OCI-LY1 (cell line): ENCODE measurements around the gene ATG9A.

Experiments
- H2AFZ ChIP-seq: fragments of 200-600 bp; sonication (generic), shearing (Covaris generic); 2 replicates; pipeline ENCODE4 v1.6.0; 2014; ENCODE audit warnings: antibody characterized with exemption, mild to moderate bottlenecking, low read length
- H3F3A ChIP-seq: fragments of 200-600 bp; sonication (generic), shearing (Covaris generic); 2 replicates; pipeline ENCODE4 v1.6.0; 2014; ENCODE audit warnings: mild to moderate bottlenecking, antibody characterized with exemption, low read length, moderate library complexity; ENCODE audit not compliant: insufficient read depth
- H3K27ac ChIP-seq: fragments of 200-600 bp; sonication (generic); 2 replicates; pipeline ENCODE4 v1.5.1; 2014; ENCODE audit warnings: low read length, mixed run types, mild to moderate bottlenecking, low read depth; ENCODE audit not compliant: poor library complexity, severe bottlenecking
- H3K27me3 ChIP-seq: fragments of 200-600 bp; sonication (generic); 2 replicates; pipeline ENCODE4 v1.6.0; 2014; ENCODE audit warnings: antibody characterized with exemption, mild to moderate bottlenecking, low read length, moderate library complexity; ENCODE audit not compliant: insufficient read depth
- H3K36me3 ChIP-seq: fragments of 200-600 bp; sonication (generic); 2 replicates; pipeline ENCODE4 v1.6.1; 2014; ENCODE audit warnings: mild to moderate bottlenecking, antibody characterized with exemption, low read length, moderate library complexity, mixed read lengths; ENCODE audit not compliant: insufficient read depth
- H3K4me1 ChIP-seq: fragments of 200-600 bp; sonication (generic); 2 replicates; pipeline ENCODE4 v1.5.1; 2014; ENCODE audit warnings: mild to moderate bottlenecking, low read length, moderate library complexity; ENCODE audit not compliant: insufficient read depth, severe bottlenecking
- H3K4me2 ChIP-seq: fragments of 200-600 bp; sonication (generic), shearing (Covaris generic); 2 replicates; pipeline ENCODE4 v1.6.1; 2014; ENCODE audit warnings: low read length
- H3K4me3 ChIP-seq: fragments of 200-600 bp; sonication (generic); 2 replicates; pipeline ENCODE4 v1.5.1; 2014; ENCODE audit warnings: low read length, low read depth, mild to moderate bottlenecking, mixed read lengths; ENCODE audit not compliant: poor library complexity, severe bottlenecking
- H3K79me2 ChIP-seq: fragments of 200-600 bp; shearing (Covaris generic); 2 replicates; pipeline ENCODE4 v1.6.1; 2016; ENCODE audit warnings: mixed run types, low read length, mixed read lengths; ENCODE audit not compliant: insufficient read depth
- H3K9ac ChIP-seq: fragments of 200-600 bp; sonication (generic), shearing (Covaris generic); 2 replicates; pipeline ENCODE4 v1.6.1; 2014; ENCODE audit warnings: mild to moderate bottlenecking, low read length, mixed read lengths
- H3K9me2 ChIP-seq: fragments of 200-600 bp; sonication (generic), shearing (Covaris generic); 2 replicates; pipeline ENCODE4 v1.6.1; 2014; ENCODE audit warnings: low read depth, mild to moderate bottlenecking, low read length, mixed read lengths
- H3K9me3 ChIP-seq: fragments of 200-600 bp; shearing (Covaris generic); 2 replicates; pipeline ENCODE4 v1.6.1; 2014; ENCODE audit warnings: low read length, mixed read lengths
- H4K20me1 ChIP-seq: fragments of 200-600 bp; sonication (generic), shearing (Covaris generic); 2 replicates; pipeline ENCODE4 v1.6.0; 2016; ENCODE audit warnings: mild to moderate bottlenecking, low read length; ENCODE audit not compliant: insufficient read depth
- EZH2 ChIP-seq: fragments of 200-600 bp; sonication (generic), shearing (Covaris generic); IDR thresholded peaks from 2 replicates; pipeline ENCODE4 v1.8.0; 2017; ENCODE audit warnings: borderline replicate concordance, mixed run types, mild to moderate bottlenecking, antibody characterized with exemption, low read length, moderate library complexity, mixed read lengths
- TF ChIP-seq, protein P1 (sequence below): fragments of 200-600 bp; sonication (generic), shearing (Covaris generic); IDR thresholded peaks from 2 replicates; pipeline ENCODE4 v1.5.1; 2017; ENCODE audit warnings: mild to moderate bottlenecking, antibody characterized with exemption, low read length, moderate library complexity, mixed read lengths

ATG9A gene

DNA sequence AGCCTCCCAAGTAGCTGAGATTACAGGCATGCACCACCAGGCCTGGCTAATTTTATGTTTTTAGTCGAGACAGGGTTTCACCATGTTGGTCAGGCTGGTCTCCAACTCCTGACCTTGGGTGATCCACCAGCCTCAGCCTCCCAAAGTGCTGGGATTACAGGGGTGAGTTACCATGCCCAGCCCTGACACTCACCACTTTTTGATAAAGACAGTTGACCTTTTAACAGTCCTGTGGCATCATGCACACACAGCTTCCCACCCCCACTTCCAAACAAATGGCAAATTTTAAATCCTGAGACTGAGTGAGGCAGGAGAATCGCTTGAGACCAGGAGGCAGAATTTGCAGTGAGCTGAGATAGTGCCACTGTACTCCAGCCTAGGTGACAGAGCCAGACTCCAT lies 43.6 kb upstream of the ATG9A start:
- H3K9ac ChIP-seq, result no peak overlapping the region
- peaks cover 35% of the 10 kb centered on the region for H3K4me1 ChIP-seq
- H3K4me2 ChIP-seq, result no peak overlapping the region
- H3F3A ChIP-seq, result no peaks in the 10 kb centered on the region
- no peak overlapping the region for H2AFZ ChIP-seq
- H3K4me3 ChIP-seq, result no peak overlapping the region
- H3K9me2 ChIP-seq, result no peaks in the 10 kb centered on the region
- H3K36me3 ChIP-seq, result no peaks in the 10 kb centered on the region
- H3K79me2 ChIP-seq, result peaks cover 18% of the 10 kb centered on the region
- no peaks in the 10 kb centered on the region for H3K9me3 ChIP-seq
- no peak for TF ChIP-seq EZH2
- TF ChIP-seq, protein P1, sequence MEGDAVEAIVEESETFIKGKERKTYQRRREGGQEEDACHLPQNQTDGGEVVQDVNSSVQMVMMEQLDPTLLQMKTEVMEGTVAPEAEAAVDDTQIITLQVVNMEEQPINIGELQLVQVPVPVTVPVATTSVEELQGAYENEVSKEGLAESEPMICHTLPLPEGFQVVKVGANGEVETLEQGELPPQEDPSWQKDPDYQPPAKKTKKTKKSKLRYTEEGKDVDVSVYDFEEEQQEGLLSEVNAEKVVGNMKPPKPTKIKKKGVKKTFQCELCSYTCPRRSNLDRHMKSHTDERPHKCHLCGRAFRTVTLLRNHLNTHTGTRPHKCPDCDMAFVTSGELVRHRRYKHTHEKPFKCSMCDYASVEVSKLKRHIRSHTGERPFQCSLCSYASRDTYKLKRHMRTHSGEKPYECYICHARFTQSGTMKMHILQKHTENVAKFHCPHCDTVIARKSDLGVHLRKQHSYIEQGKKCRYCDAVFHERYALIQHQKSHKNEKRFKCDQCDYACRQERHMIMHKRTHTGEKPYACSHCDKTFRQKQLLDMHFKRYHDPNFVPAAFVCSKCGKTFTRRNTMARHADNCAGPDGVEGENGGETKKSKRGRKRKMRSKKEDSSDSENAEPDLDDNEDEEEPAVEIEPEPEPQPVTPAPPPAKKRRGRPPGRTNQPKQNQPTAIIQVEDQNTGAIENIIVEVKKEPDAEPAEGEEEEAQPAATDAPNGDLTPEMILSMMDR, result no peak
- H3K27ac ChIP-seq, result no peak overlapping the region
- no peaks in the 10 kb centered on the region for H4K20me1 ChIP-seq
- no peaks in the 10 kb centered on the region for H3K27me3 ChIP-seq

DNA sequence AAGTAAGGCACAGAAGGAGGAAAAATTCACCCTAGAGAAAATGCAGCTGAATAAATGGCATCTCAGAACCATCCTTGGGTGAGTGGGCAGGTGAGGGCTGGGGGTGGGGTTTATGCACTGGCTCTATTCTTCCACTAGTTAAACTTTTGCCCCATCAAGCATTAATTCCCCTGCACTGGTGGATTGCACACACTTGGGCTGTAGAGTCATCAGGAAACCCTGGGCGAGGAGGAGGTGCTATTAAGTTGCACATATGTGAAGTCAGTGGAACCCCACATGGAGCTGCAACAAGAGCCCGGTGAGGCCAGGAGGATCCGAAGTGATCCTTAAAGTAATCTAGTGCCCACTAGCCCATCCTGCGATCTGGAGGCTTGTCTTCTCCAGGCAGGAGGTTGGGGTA lies 42.9 kb upstream of the ATG9A start:
- no peaks in the 10 kb centered on the region for H3K27me3 ChIP-seq
- H3K36me3 ChIP-seq, result no peaks in the 10 kb centered on the region
- no peak overlapping the region for H3K4me2 ChIP-seq
- H3K4me3 ChIP-seq, result no peak overlapping the region
- H3K9ac ChIP-seq, result no peak overlapping the region
- peaks cover 32% of the 10 kb centered on the region for H3K4me1 ChIP-seq
- H3K79me2 ChIP-seq, result peaks cover 15% of the 10 kb centered on the region
- no peaks in the 10 kb centered on the region for H3K9me3 ChIP-seq
- no peaks in the 10 kb centered on the region for H3K9me2 ChIP-seq
- TF ChIP-seq, protein P1, result no peak
- H4K20me1 ChIP-seq, result no peaks in the 10 kb centered on the region
- H2AFZ ChIP-seq, result no peak overlapping the region
- H3F3A ChIP-seq, result no peaks in the 10 kb centered on the region
- H3K27ac ChIP-seq, result no peak overlapping the region

DNA sequence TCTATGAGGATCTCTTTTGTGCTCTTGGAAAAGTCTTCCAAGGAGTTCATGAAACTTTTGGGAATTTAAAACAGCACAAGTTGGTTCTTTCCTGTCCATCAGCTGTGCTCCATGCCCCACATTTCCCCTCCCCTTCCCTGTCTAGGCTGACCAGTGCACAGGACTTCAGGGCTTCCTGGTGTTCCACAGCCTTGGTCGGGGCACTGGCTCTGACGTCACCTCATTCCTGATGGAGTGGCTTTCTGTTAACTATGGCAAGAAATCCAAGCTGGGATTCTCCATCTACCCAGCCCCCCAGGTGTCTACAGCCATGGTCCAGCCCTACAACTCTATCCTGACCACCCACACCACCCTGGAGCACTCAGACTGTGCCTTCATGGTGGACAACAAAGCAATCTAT lies 41.6 kb upstream of the ATG9A start:
- Histone ChIP-seq H3K4me2 (no peak overlapping the region), H3K36me3 (no peaks in the 10 kb centered on the region), H3K4me3 (no peak overlapping the region), H3K27ac (no peak overlapping the region), H4K20me1 (no peaks in the 10 kb centered on the region), H2AFZ (no peak overlapping the region), H3K27me3 (no peaks in the 10 kb centered on the region), H3K79me2 (peaks cover 5% of the 10 kb centered on the region; the same call in 1 of the 2 replicates), H3K9me3 (no peaks in the 10 kb centered on the region), H3K9ac (no peak overlapping the region), H3K9me2 (no peaks in the 10 kb centered on the region), H3K4me1 (peaks cover 23% of the 10 kb centered on the region), H3F3A (no peaks in the 10 kb centered on the region)
- TF ChIP-seq EZH2, result no peak
- TF ChIP-seq, protein P1, result no peak
